T-helper 2 cell treated with Interferon-gamma antibody and Interleukin-4, amounts not matched to agents 5 μg/mL and 100 μg/mL, for 36 hours (primary cell): Measurements from ENCODE around the gene PARD6B.
"Not testable (repeated sequence)": the region's sequence is repeated elsewhere in the genome, so short reads cannot be mapped to it uniquely, and the experiment has no call there.

Experiments used
- DNase-seq: peaks from one replicate; pipeline ENCODE4 v3.0.0; 2021; ENCODE audit warnings: low spot score
- H3K27ac Mint-ChIP-seq: one replicate; pipeline ENCODE4 v1.8.0; 2021; ENCODE audit warnings: mild to moderate bottlenecking, mixed read lengths
- H3K27me3 Mint-ChIP-seq: one replicate; pipeline ENCODE4 v1.8.0; 2021; ENCODE audit warnings: low read depth, mixed read lengths
- H3K36me3 Mint-ChIP-seq: one replicate; pipeline ENCODE4 v1.8.0; 2021; ENCODE audit warnings: low read depth, mixed read lengths
- H3K4me1 Mint-ChIP-seq: one replicate; pipeline ENCODE4 v1.8.0; 2021; ENCODE audit warnings: low read depth, mixed read lengths
- H3K4me3 Mint-ChIP-seq: one replicate; pipeline ENCODE4 v1.8.0; 2022; ENCODE audit warnings: mild to moderate bottlenecking, moderate library complexity, mixed read lengths
- H3K9me3 Mint-ChIP-seq: one replicate; pipeline ENCODE4 v1.8.0; 2021; ENCODE audit warnings: mixed read lengths

PARD6B gene

GRCh38 chr20:50712771-50713656 is 18.4 kb upstream of the PARD6B start:
- no peaks in the 10 kb centered on the region for H3K4me1 Mint-ChIP-seq
- DNase-seq = no peak
- no peaks in the 10 kb centered on the region for H3K9me3 Mint-ChIP-seq
- no peak overlapping the region for H3K27ac Mint-ChIP-seq
- H3K4me3 Mint-ChIP-seq = no peak overlapping the region
- peaks cover 9% of the 10 kb centered on the region for H3K27me3 Mint-ChIP-seq
- H3K36me3 Mint-ChIP-seq = no peaks in the 10 kb centered on the region

- H3K4me1 Mint-ChIP-seq = no peaks in the 10 kb centered on the region
- H3K9me3 Mint-ChIP-seq = no peaks in the 10 kb centered on the region
- DNase-seq = no peak
- no peak overlapping the region for H3K27ac Mint-ChIP-seq
- H3K27me3 Mint-ChIP-seq = peaks cover 11% of the 10 kb centered on the region
- H3K36me3 Mint-ChIP-seq = no peaks in the 10 kb centered on the region
- H3K4me3 Mint-ChIP-seq = no peak overlapping the region
These were observed 17.7 kb upstream of the PARD6B start for GRCh38 chr20:50713657-50714101.

GRCh38 chr20:50714426-50714825 is 17.0 kb upstream of the PARD6B start:
- H3K36me3 Mint-ChIP-seq, H3K4me3 Mint-ChIP-seq, H3K9me3 Mint-ChIP-seq, H3K27ac Mint-ChIP-seq, DNase-seq, H3K4me1 Mint-ChIP-seq: not testable (repeated sequence)
- peaks cover 11% of the 10 kb centered on the region for H3K27me3 Mint-ChIP-seq

GRCh38 chr20:50715694-50716093 is 15.7 kb upstream of the PARD6B start:
- Mint-ChIP-seq H3K36me3 (no peaks in the 10 kb centered on the region), H3K27ac (no peak overlapping the region), H3K4me3 (no peak overlapping the region), H3K4me1 (no peaks in the 10 kb centered on the region), H3K27me3 (peaks cover 11% of the 10 kb centered on the region), H3K9me3 (no peaks in the 10 kb centered on the region)
- DNase-seq = no peak

- Mint-ChIP-seq H3K27me3 (peaks cover 8% of the 10 kb centered on the region), H3K27ac (no peak overlapping the region), H3K4me1 (no peaks in the 10 kb centered on the region), H3K4me3 (no peak overlapping the region), H3K36me3 (no peaks in the 10 kb centered on the region), H3K9me3 (no peaks in the 10 kb centered on the region)
- DNase-seq = no peak
These were observed 14.9 kb upstream of the PARD6B start for GRCh38 chr20:50716518-50716917.

GRCh38 chr20:50717312-50717711 is 14.1 kb upstream of the PARD6B start:
- DNase-seq = no peak
- peaks cover 8% of the 10 kb centered on the region for H3K27me3 Mint-ChIP-seq
- no peaks in the 10 kb centered on the region for H3K9me3 Mint-ChIP-seq
- no peak overlapping the region for H3K4me3 Mint-ChIP-seq
- H3K27ac Mint-ChIP-seq = no peak overlapping the region
- no peaks in the 10 kb centered on the region for H3K4me1 Mint-ChIP-seq
- no peaks in the 10 kb centered on the region for H3K36me3 Mint-ChIP-seq

- H3K27ac Mint-ChIP-seq = no peak overlapping the region
- no peaks in the 10 kb centered on the region for H3K9me3 Mint-ChIP-seq
These were observed 13.2 kb upstream of the PARD6B start for GRCh38 chr20:50717974-50718761.

GRCh38 chr20:50719328-50719727 is 12.1 kb upstream of the PARD6B start:
- H3K4me3 Mint-ChIP-seq = no peak overlapping the region
- no peaks in the 10 kb centered on the region for H3K4me1 Mint-ChIP-seq
- no peak overlapping the region for H3K27ac Mint-ChIP-seq
- no peaks in the 10 kb centered on the region for H3K9me3 Mint-ChIP-seq
- H3K36me3 Mint-ChIP-seq = no peaks in the 10 kb centered on the region
- DNase-seq = no peak
- peaks cover 4% of the 10 kb centered on the region for H3K27me3 Mint-ChIP-seq

More at GRCh38 chr20:50717974-50718761, 13.2 kb upstream of the PARD6B start:
- H3K36me3 Mint-ChIP-seq = no peaks in the 10 kb centered on the region
- peaks cover 6% of the 10 kb centered on the region for H3K27me3 Mint-ChIP-seq
- no peak overlapping the region for H3K4me3 Mint-ChIP-seq
- no peak for DNase-seq
- no peaks in the 10 kb centered on the region for H3K4me1 Mint-ChIP-seq

GRCh38 chr20:50720026-50720425 is 11.4 kb upstream of the PARD6B start:
- H3K27me3 Mint-ChIP-seq = peaks cover 4% of the 10 kb centered on the region
- no peak overlapping the region for H3K27ac Mint-ChIP-seq
- H3K4me1 Mint-ChIP-seq = no peaks in the 10 kb centered on the region
- no peak overlapping the region for H3K4me3 Mint-ChIP-seq
- H3K36me3 Mint-ChIP-seq = no peaks in the 10 kb centered on the region
- DNase-seq = no peak
- no peaks in the 10 kb centered on the region for H3K9me3 Mint-ChIP-seq

- H3K27ac Mint-ChIP-seq = no peak overlapping the region
- no peaks in the 10 kb centered on the region for H3K4me1 Mint-ChIP-seq
- H3K27me3 Mint-ChIP-seq = peaks cover 4% of the 10 kb centered on the region
- no peaks in the 10 kb centered on the region for H3K36me3 Mint-ChIP-seq
- no peak overlapping the region for H3K4me3 Mint-ChIP-seq
- H3K9me3 Mint-ChIP-seq = no peaks in the 10 kb centered on the region
- DNase-seq = no peak
These were observed 10.8 kb upstream of the PARD6B start for GRCh38 chr20:50720582-50720981.

GRCh38 chr20:50721881-50722281 is 9.5 kb upstream of the PARD6B start:
- Mint-ChIP-seq H3K4me3 (no peak overlapping the region), H3K4me1 (no peaks in the 10 kb centered on the region), H3K9me3 (no peaks in the 10 kb centered on the region), H3K36me3 (no peaks in the 10 kb centered on the region), H3K27ac (no peak overlapping the region), H3K27me3 (peaks cover 2% of the 10 kb centered on the region)
- no peak for DNase-seq

GRCh38 chr20:50722424-50723155 is 8.8 kb upstream of the PARD6B start:
- Mint-ChIP-seq H3K36me3 (no peaks in the 10 kb centered on the region), H3K27ac (no peak overlapping the region), H3K27me3 (peaks cover 2% of the 10 kb centered on the region), H3K4me3 (no peak overlapping the region), H3K4me1 (no peaks in the 10 kb centered on the region), H3K9me3 (no peaks in the 10 kb centered on the region)
- DNase-seq = no peak

GRCh38 chr20:50723672-50724071 is 7.7 kb upstream of the PARD6B start:
- Mint-ChIP-seq H3K27me3 (no peaks in the 10 kb centered on the region), H3K4me1 (no peaks in the 10 kb centered on the region), H3K27ac (no peak overlapping the region), H3K9me3 (no peaks in the 10 kb centered on the region), H3K36me3 (no peaks in the 10 kb centered on the region), H3K4me3 (no peak overlapping the region)
- DNase-seq = no peak
